Measurements from ENCODE around the gene PDE5A. TPM values are rescaled to one million over a fixed set of nuclear protein-coding genes. Genes with fewer than 3 reads are reported as not detected.
A peak's percentile ranks its signal among the peaks of the same experiment; 100 is the strongest.
"Not testable (repeated sequence)": the region's sequence is repeated elsewhere in the genome, so short reads cannot be mapped to it uniquely, and the experiment has no call there.

Gene PDE5A
- total RNA-seq, 2 experiments from 2014 or later, result 0.64 to 0.87 TPM

DNA sequence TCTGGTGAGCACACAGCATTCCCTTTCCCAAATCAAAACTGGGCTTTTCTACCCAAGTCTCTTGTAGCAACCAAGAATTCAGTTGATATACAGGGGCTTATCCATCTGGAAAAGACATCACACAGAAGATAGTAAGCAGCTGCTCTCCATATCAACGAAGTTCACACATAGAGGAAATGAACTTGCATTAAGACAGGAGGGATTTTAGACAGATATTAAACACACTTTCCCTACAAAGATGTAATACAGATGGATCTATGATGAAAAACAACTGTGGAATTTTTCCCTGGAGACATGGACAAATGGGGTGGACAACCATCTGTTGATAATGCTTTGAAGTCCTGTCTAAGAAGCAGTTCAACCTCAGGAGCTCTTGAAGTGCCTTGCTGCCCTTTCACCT lies 9.8 kb upstream of the PDE5A start:
- no peaks in the 10 kb centered on the region for H3K9me3 Mint-ChIP-seq
- H3K4me3 Mint-ChIP-seq, result no peak overlapping the region
- H3K4me1 Mint-ChIP-seq (ENCODE audit: low read depth), result no peaks in the 10 kb centered on the region
- H3K36me3 Mint-ChIP-seq, result no peaks in the 10 kb centered on the region
- DNase-seq, result no peak
- ChIA-PET POLR2A (no interaction called here), CTCF (interaction anchor here (1.5 to 3.0 kb wide), 2 partner anchors 9 to 11 kb away, joined by 6 to 8 read pairs; partner anchors contain the start of gene PDE5A)
- H3K27ac Mint-ChIP-seq, result no peak overlapping the region
- intact Hi-C loops (cut with micrococcal nuclease), result no loop called here
- H3K27me3 Mint-ChIP-seq, result peaks cover 2% of the 10 kb centered on the region

DNA sequence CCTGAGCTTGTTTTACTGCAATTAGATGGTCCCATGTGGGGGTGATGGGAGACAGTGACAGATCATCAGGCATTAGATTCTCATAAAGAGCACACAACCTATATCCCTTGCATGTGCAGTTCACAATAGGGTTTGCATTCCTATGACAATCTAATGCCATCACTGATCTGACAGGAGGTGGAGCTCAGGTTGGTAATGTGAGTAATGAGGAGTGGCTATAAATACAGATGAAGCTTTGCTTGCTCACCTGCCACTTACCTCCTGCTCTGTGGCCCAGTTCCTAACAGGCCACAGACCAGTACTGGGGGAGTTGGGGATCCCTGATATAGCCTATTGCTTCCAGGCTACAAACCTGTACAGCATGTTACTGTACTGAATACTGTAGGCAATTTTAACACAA lies 8.2 kb upstream of the PDE5A start:
- POLR2A ChIA-PET; H3K27ac Mint-ChIP-seq; H3K36me3 Mint-ChIP-seq; H3K9me3 Mint-ChIP-seq; intact Hi-C loops (cut with micrococcal nuclease); H3K4me3 Mint-ChIP-seq; DNase-seq; H3K27me3 Mint-ChIP-seq; H3K4me1 Mint-ChIP-seq (ENCODE audit: low read depth): not testable (repeated sequence)
- CTCF ChIA-PET, result interaction anchor here (1.5 to 3.0 kb wide), 2 partner anchors 9 to 10 kb away, joined by 3 to 8 read pairs; no protein-coding TSS in a partner anchor

DNA sequence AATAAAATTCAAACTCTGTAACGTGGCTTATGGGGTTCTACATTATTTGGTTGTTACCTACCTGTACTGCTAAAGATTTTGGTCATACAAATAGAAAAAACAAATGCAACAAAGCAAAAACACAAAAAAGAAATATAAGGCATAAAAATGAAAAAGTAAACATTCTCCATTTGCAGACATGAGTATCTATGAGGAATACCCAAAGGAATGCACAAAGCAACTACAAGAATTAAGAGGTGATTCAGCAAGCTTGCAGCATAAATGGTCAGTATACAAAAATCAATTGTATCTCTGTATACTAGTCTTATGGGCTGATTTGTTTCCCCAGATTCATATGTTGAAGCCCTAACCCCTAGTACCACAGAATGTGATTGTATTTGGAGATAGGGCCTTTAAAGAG lies 3.6 kb upstream of the PDE5A start:
- H3K36me3 Mint-ChIP-seq, result no peaks in the 10 kb centered on the region
- POLR2A ChIA-PET, result no interaction called here

DNA sequence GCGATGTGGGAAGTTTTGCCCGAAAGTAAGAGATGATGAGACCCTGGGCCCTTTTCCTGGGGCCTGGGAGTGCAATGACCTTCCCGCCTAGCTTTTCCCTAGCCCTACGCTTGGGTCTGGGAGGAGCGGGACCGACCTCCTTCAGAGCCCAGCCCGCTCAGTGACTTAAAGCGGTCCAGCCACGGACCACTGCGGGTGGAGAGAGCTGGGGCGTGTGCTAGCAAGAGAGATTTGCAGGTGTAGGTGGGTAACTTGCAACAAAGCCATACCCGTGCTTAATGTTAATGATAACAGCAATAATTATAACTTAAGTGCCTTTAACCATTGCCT lies 503 bp upstream of the PDE5A start:
- Mint-ChIP-seq H3K4me1 (ENCODE audit: low read depth) (peaks cover 15% of the 10 kb centered on the region), H3K36me3 (no peaks in the 10 kb centered on the region), H3K27me3 (peaks cover 15% of the 10 kb centered on the region), H3K4me3 (peak overlapping the region; percentile 80), H3K9me3 (no peaks in the 10 kb centered on the region), H3K27ac (no peak overlapping the region)
- ChIA-PET CTCF (interaction anchor here (0.7 to 3.1 kb wide), 33 partner anchors 9 to 1579 kb away, joined by 3 to 43 read pairs (median 5); no protein-coding TSS in a partner anchor), POLR2A (no interaction called here)
- intact Hi-C loops (cut with micrococcal nuclease), result loop anchor here (1.0 to 5.0 kb wide), 4 partner anchors 70 to 421 kb away; partner anchors contain the start of gene USP53
- no peak for DNase-seq

More for the DNA sequence above, 3.6 kb upstream of the PDE5A start:
- Mint-ChIP-seq H3K9me3 (no peaks in the 10 kb centered on the region), H3K4me3 (no peak overlapping the region), H3K4me1 (ENCODE audit: low read depth) (peaks cover 10% of the 10 kb centered on the region), H3K27me3 (peaks cover 10% of the 10 kb centered on the region), H3K27ac (no peak overlapping the region)
- DNase-seq, result no peak
- CTCF ChIA-PET, result no interaction called here
- intact Hi-C loops (cut with micrococcal nuclease), result no loop called here

DNA sequence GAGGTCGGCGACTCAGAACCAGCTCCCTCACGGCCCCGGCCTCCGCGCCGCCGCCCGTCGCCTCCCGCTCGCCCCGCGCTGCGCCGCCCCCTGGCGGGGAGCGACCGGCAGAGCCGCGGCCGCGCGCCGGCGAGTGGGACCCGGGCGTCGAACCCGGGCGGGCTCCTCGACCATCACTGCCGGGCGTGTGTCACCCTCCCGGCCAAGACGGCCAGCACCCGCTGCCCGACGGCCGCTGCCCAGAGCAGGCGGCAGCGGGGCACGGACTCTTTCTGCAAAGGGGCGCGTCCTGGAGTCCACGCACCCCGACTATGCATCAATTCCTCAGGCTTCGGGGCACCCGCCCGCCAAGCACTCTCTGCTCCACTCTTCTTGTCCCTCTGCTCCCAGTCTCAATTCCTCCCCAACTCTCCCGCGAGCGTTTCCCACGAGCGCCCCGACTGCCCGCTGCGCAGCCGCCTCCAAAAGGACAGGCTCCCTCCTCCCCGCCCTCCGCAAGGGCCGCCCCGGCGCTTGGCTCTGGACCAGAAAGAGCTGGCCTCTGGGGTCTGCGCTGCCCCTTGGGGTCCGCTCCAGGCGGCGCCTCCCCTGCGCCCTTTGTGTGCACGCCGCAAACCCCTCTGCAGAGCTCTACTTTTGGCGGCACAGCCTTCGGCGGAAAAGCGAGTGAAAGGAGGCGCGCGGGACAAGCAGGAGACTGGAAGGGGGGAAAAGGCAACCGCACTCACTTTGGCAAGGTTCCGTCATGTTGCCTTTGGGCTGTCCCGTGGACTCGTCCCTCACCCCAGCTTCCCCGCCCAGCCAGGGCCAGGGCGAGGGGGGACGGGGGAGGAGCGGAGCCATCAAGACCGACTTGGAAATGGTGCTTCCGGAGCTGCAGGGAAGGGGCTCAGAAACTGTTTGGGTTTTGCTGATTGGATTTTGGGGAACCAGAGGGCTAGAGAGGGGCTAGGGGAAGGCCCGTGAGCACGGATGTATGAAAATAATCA lies 1.0 kb downstream of the PDE5A start:
- intact Hi-C loops (cut with micrococcal nuclease), result loop anchor here (1.0 to 5.0 kb wide), 4 partner anchors 69 to 415 kb away; partner anchors contain the start of gene USP53
- peak; percentile 63 for DNase-seq
- Mint-ChIP-seq H3K4me3 (peak overlapping the region; percentile 80), H3K9me3 (no peaks in the 10 kb centered on the region), H3K27ac (no peak overlapping the region), H3K4me1 (ENCODE audit: low read depth) (peaks cover 15% of the 10 kb centered on the region), H3K36me3 (no peaks in the 10 kb centered on the region), H3K27me3 (peaks cover 14% of the 10 kb centered on the region)
- ChIA-PET POLR2A (no interaction called here), CTCF (interaction anchor here (0.6 to 3.1 kb wide), 48 partner anchors 8 to 647 kb away, joined by 3 to 43 read pairs (median 4); no protein-coding TSS in a partner anchor)

DNA sequence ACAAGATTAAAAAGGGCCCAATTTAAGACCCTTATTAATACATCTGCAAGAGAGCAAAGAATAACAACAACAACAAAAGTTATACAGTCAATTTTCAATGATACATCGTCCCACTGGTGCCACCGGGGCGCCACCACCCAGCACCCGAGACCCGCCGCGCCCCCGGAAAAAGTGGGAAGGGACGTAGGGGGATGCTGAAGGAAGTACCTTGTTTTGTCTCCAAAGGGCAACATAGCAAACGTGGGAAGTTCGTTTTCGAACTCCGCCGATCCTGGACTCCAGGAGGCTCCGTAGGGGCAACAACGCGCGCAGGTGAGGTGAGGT lies 1.7 kb downstream of the PDE5A start:
- DNase-seq, result no peak
- intact Hi-C loops (cut with micrococcal nuclease), result loop anchor here (1.0 to 5.0 kb wide), 3 partner anchors 313 to 646 kb away; partner anchors contain the start of gene USP53
- H3K27ac Mint-ChIP-seq, result no peak overlapping the region
- H3K36me3 Mint-ChIP-seq, result no peaks in the 10 kb centered on the region
- H3K4me3 Mint-ChIP-seq, result peak overlapping the region; percentile 69
- H3K4me1 Mint-ChIP-seq (ENCODE audit: low read depth), result peaks cover 15% of the 10 kb centered on the region
- POLR2A ChIA-PET, result no interaction called here
- peaks cover 11% of the 10 kb centered on the region for H3K27me3 Mint-ChIP-seq
- CTCF ChIA-PET, result interaction anchor here (0.6 to 3.1 kb wide), 26 partner anchors 10 to 646 kb away, joined by 3 to 43 read pairs (median 4); no protein-coding TSS in a partner anchor
- H3K9me3 Mint-ChIP-seq, result no peaks in the 10 kb centered on the region

DNA sequence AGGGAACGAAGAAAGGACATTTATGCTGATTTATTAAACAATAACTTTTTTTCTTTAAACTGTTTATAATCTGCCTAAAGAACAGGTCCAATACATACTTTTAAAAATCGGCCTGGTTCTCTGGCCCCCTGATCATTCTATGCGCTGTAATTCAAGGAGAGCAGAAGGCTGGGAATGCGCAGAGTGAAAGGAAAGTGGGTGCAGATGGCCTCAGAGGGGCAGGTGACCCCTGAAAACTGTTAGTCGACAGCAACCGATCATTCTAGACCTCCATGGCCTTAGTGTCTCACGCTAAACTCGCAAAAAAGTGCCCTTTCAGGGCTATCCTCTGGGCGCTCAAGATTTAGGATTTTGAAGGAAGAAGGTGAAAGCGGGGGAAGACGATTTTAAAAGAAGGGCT lies 2.2 kb downstream of the PDE5A start:
- intact Hi-C loops (cut with micrococcal nuclease), result loop anchor here (1.0 to 5.0 kb wide), 2 partner anchors 414 to 645 kb away; partner anchors contain the start of gene USP53
- ChIA-PET CTCF (interaction anchor here (0.6 to 3.1 kb wide), 24 partner anchors 11 to 646 kb away, joined by 3 to 43 read pairs (median 4); no protein-coding TSS in a partner anchor), POLR2A (no interaction called here)
- Mint-ChIP-seq H3K36me3 (no peaks in the 10 kb centered on the region), H3K4me1 (ENCODE audit: low read depth) (peaks cover 15% of the 10 kb centered on the region), H3K27me3 (peaks cover 11% of the 10 kb centered on the region), H3K9me3 (no peaks in the 10 kb centered on the region), H3K4me3 (peak overlapping the region; percentile 69), H3K27ac (no peak overlapping the region)
- DNase-seq, result no peak

DNA sequence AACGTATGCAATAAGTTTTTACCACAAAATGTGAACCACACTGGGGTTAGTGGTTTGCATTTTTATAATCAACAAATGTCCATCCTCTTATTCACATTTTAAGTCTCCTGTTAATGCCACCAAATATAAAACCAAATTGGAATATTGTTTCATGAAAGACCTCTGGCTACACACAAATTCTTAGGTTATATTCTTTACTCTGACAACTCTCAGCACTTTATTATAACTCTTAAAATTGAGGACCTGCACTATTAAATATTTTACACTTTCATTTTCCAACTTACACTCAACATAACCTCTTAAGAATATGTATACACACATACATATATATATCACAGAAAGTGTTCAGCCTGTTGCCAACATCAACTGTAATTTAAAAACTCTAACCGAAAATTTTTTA lies 2.8 kb downstream of the PDE5A start:
- Mint-ChIP-seq H3K4me1 (ENCODE audit: low read depth) (peaks cover 15% of the 10 kb centered on the region), H3K27ac (no peak overlapping the region), H3K9me3 (no peaks in the 10 kb centered on the region), H3K4me3 (no peak overlapping the region), H3K36me3 (no peaks in the 10 kb centered on the region), H3K27me3 (peaks cover 11% of the 10 kb centered on the region)
- ChIA-PET CTCF (interaction anchor here (1.0 kb wide), 1 partner anchor 33 kb away, joined by 3 read pairs; no protein-coding TSS in a partner anchor), POLR2A (no interaction called here)
- DNase-seq, result no peak
- intact Hi-C loops (cut with micrococcal nuclease), result loop anchor here (1.0 to 5.0 kb wide), 2 partner anchors 413 to 644 kb away; partner anchors contain the start of gene USP53

DNA sequence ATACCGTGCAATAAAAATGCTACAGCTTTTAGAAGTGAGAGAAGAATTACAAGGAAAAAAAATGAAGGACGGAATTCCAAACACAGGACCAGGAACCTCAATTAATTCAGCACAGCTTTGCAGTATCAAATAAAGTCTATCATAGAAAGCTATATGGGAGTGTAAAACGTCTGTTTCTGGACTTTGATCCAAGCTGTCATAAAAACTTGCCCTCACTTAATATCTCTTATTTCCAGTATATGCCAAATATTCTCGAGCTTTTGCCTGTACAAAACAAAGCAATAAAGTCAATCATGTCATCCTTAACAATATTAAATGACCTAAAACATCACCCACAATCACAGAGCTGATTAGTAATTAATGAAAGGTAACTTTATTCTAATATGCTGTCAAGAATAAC lies 4.2 kb downstream of the PDE5A start:
- DNase-seq, result no peak
- H3K9me3 Mint-ChIP-seq, result no peaks in the 10 kb centered on the region
- POLR2A ChIA-PET, result no interaction called here
- H3K36me3 Mint-ChIP-seq, result no peaks in the 10 kb centered on the region
- H3K27me3 Mint-ChIP-seq, result peaks cover 11% of the 10 kb centered on the region
- H3K4me3 Mint-ChIP-seq, result no peak overlapping the region
- H3K27ac Mint-ChIP-seq, result no peak overlapping the region
- CTCF ChIA-PET, result no interaction called here
- H3K4me1 Mint-ChIP-seq (ENCODE audit: low read depth), result peaks cover 15% of the 10 kb centered on the region
- intact Hi-C loops (cut with micrococcal nuclease), result no loop called here

DNA sequence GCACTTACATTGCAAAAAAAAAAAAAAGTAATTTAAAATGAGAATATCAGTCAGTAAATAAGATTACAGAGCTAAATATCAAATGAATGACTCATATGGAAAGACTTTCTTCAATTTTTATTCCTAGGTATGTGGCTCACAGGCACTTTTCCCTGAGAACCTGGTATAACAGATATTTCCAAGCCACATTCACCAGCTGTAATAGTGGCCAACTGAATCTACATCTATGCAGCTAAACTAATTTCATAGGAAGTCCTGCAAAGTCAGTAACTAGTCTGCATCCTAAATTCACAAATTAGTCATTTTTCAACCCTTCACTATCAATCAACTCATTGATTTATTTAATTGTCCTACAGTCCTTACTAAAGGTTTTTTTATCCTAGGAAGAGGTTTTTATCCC lies 5.6 kb downstream of the PDE5A start:
- CTCF ChIA-PET, result no interaction called here
- no peak overlapping the region for H3K27ac Mint-ChIP-seq

DNA sequence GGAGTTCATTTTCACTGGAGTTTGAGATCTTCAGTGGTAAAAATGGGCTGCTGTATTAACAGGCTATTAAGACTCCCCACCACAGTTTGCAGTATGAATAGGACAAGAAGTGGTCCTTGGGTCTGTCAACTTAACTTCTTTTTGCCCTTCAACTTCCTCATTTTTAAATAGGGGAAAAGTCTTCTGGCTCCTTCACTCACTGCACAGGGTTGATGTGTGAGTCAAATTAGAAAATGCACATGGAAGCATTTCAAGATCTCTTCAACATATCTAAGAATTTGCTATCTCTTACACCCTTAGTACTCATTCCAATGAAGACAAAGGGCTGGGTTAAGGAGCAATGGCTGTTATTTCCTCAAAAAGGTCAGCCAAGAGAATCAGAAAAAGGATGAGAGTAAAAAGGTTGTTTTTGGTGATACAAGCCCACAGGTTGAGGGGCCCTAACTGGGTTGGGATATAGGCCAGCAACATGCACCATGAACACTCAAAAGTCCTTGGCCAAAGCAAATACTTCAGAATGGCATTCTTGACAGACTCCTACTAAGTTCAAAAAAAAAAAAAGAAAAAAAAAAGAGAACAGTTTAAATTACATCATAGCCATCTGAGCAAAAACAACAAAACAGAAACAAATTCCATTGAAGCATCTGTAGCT lies 13.4 kb downstream of the PDE5A start:
- intact Hi-C loops (cut with micrococcal nuclease), result no loop called here
- POLR2A ChIA-PET, result no interaction called here
- peaks cover 1% of the 10 kb centered on the region for H3K27me3 Mint-ChIP-seq
- CTCF ChIA-PET, result interaction anchor here (2.5 kb wide), 1 partner anchor 13 kb away, joined by 15 read pairs; the partner anchor contains the start of gene PDE5A
- no peaks in the 10 kb centered on the region for H3K4me1 Mint-ChIP-seq (ENCODE audit: low read depth)
- no peak overlapping the region for H3K27ac Mint-ChIP-seq
- H3K4me3 Mint-ChIP-seq, result no peak overlapping the region
- DNase-seq, result no peak
- H3K36me3 Mint-ChIP-seq, result peaks cover 1% of the 10 kb centered on the region
- peaks cover 8% of the 10 kb centered on the region for H3K9me3 Mint-ChIP-seq

More for the DNA sequence above, 5.6 kb downstream of the PDE5A start:
- peaks cover 8% of the 10 kb centered on the region for H3K27me3 Mint-ChIP-seq
- H3K4me3 Mint-ChIP-seq, result no peak overlapping the region
- no peak for DNase-seq
- no peaks in the 10 kb centered on the region for H3K9me3 Mint-ChIP-seq
- POLR2A ChIA-PET, result interaction anchor here (0.8 kb wide), 1 partner anchor 18 kb away, joined by 7 read pairs; no protein-coding TSS in a partner anchor
- no peaks in the 10 kb centered on the region for H3K36me3 Mint-ChIP-seq
- intact Hi-C loops (cut with micrococcal nuclease), result no loop called here
- peaks cover 7% of the 10 kb centered on the region for H3K4me1 Mint-ChIP-seq (ENCODE audit: low read depth)

DNA sequence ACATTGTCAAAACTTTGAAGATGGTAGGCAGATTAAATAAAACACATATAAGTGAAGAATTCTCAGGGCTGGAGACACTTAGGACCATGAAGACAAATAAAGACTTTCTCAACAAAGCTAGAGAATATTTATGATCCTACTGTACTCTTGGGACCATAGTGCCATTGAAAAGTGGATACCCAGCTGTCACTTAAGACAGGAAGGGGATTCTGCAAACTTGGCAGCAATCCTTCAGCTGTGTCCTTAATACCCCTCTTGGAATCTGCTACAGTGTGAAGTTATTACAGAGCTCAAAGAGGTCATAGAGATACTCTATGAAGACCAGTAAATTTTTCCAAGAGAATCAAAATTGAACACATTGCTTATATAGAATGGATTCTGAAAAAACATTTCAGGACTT lies 24.3 kb downstream of the PDE5A start:
- Mint-ChIP-seq H3K4me1 (ENCODE audit: low read depth) (no peaks in the 10 kb centered on the region), H3K36me3 (no peaks in the 10 kb centered on the region), H3K27me3 (peaks cover 8% of the 10 kb centered on the region), H3K9me3 (peaks cover 4% of the 10 kb centered on the region), H3K4me3 (no peak overlapping the region), H3K27ac (no peak overlapping the region)
- ChIA-PET POLR2A (interaction anchor here (0.8 kb wide), 1 partner anchor 19 kb away, joined by 7 read pairs; no protein-coding TSS in a partner anchor), CTCF (interaction anchor here (2.6 kb wide), 1 partner anchor 24 kb away, joined by 12 read pairs; the partner anchor contains the start of gene PDE5A)
- intact Hi-C loops (cut with micrococcal nuclease), result no loop called here
- DNase-seq, result no peak
